ENCODE measurements around the gene ABHD4. TPM values are rescaled to one million over a fixed set of nuclear protein-coding genes. Genes with fewer than 3 reads are reported as not detected.

ABHD4 gene
- total and polyA plus RNA-seq, 2 donors (not counting 1 experiment from before 2014, with no cell fraction given) = 10.5 to 22.7 TPM

DNA sequence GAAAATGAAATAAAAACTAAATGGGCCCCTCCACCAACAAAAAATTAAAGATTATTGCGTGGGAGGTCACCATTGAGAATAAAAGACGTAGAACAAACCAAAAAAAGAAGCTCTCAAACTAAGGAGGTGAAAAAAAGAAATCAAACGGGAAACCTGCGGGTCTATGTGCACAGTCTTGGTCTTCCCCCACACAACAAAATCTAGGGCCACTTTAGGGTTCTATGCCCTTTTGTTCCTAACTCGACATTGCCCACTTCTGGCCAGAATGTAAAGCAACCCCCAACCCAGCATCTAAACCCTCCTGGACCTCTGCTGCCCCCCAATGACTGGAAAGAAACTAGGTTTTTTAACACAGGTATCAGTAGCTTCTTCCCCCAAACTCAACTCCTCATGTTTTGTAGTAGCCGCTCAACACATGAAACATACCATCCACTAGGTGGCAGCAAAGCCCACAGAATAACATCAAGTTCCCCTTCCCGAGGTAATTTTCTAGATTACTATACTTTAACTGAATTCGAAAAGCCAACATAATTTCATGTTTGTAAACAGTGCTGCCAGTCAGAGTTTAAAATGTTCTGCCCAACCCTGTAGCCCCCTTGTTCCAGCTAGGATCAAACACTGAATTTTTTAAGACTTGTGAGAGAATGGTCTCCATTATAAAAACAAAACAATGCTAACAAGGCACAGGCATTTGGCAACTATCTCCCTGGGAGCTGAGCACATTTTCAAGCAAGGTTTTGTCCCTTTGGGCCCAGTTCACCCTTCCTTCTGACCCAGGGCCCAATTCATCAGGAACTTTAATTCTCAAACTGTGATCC, 27.8 kb upstream of the ABHD4 start:
- Histone ChIP-seq H3K36me3 (replicated peaks in 1 of 2; ENCODE audit: control extremely low read depth in 1 of 2, control insufficient read depth in 1 of 2, extremely low read depth in 1 of 2, insufficient read depth in 2 of 2, low read length in 1 of 2) (peaks cover 16 to 30% of the 10 kb centered on the region in 2 experiments), H4K20me1 (ENCODE audit: control insufficient read depth, insufficient read depth, low read length, poor library complexity, severe bottlenecking) (no peaks in the 10 kb centered on the region), H3K9me3 (ENCODE audit: control extremely low read depth in 1 of 3, control insufficient read depth in 2 of 3, insufficient read depth in 1 of 3, low read length in 2 of 3) (no peaks in the 10 kb centered on the region), H3K4me1 (ENCODE audit: control insufficient read depth in 2 of 2, insufficient read depth in 2 of 2, low read length in 2 of 2) (peaks cover 46 to 53% of the 10 kb centered on the region in 2 donors), H3K79me2 (ENCODE audit: control insufficient read depth, insufficient read depth, low read length) (peaks cover 66% of the 10 kb centered on the region), H3K27me3 (replicated peaks in 1 of 4; ENCODE audit: control extremely low read depth in 1 of 4, control insufficient read depth in 3 of 4, insufficient read depth in 4 of 4, low read length in 3 of 4) (no peaks in the 10 kb centered on the region), H3K27ac (ENCODE audit: low read length in 2 of 2) (peak overlapping the region; percentile 74 to 78), H3K9ac (ENCODE audit: low read length) (peak overlapping the region; percentile 58), H3K4me3 (ENCODE audit: control extremely low read depth in 1 of 5, extremely low read depth in 1 of 5, insufficient read depth in 1 of 5, low read depth in 2 of 5, low read length in 4 of 5) (peak overlapping the region; percentile 25 to 60 (median 37)), H2AFZ (ENCODE audit: insufficient read depth, low read depth, low read length, poor library complexity, severe bottlenecking) (peak overlapping the region; percentile 76), H3K4me2 (replicated peaks; ENCODE audit: low read depth, low read length, poor library complexity, severe bottlenecking) (peak overlapping the region; percentile 77)
- ATAC-seq (ENCODE audit: low read depth) (peak; percentile 90), DNase-seq (peak; percentile 97)
- Mint-ChIP-seq H3K27me3 (no peaks in the 10 kb centered on the region), H3K9me3 (ENCODE audit: insufficient read depth) (no peaks in the 10 kb centered on the region), H3K4me3 (peak overlapping the region; percentile 44), H3K27ac (peak overlapping the region; percentile 54), H3K4me1 (peaks cover 47% of the 10 kb centered on the region)
- no peak for TF ChIP-seq EZH2 (IDR thresholded peaks at IDR 0.05; ENCODE audit: borderline replicate concordance, insufficient read depth, low read depth, low read length, poor library complexity, severe bottlenecking)
- TF ChIP-seq, protein P1, sequence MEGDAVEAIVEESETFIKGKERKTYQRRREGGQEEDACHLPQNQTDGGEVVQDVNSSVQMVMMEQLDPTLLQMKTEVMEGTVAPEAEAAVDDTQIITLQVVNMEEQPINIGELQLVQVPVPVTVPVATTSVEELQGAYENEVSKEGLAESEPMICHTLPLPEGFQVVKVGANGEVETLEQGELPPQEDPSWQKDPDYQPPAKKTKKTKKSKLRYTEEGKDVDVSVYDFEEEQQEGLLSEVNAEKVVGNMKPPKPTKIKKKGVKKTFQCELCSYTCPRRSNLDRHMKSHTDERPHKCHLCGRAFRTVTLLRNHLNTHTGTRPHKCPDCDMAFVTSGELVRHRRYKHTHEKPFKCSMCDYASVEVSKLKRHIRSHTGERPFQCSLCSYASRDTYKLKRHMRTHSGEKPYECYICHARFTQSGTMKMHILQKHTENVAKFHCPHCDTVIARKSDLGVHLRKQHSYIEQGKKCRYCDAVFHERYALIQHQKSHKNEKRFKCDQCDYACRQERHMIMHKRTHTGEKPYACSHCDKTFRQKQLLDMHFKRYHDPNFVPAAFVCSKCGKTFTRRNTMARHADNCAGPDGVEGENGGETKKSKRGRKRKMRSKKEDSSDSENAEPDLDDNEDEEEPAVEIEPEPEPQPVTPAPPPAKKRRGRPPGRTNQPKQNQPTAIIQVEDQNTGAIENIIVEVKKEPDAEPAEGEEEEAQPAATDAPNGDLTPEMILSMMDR (IDR thresholded peaks at IDR 0.05) = peak; percentile 97
- WGBS (ENCODE audit: insufficient coverage) = 0% methylated on average over 6 of the region's 8 CpGs
- intact Hi-C loops (cut with micrococcal nuclease) = loop anchor here (1.0 to 5.0 kb wide), 15 partner anchors 9 to 487 kb away; partner anchors contain the start of genes CDH24, DAD1 and OXA1L
- ChIA-PET CTCF (interaction anchor here (0.6 to 15.3 kb wide), 118 partner anchors 8 to 1405 kb away, joined by 3 to 354 read pairs (median 5); partner anchors contain the start of genes ABHD4, ACIN1, AJUBA and C14orf119), POLR2A (interaction anchor here (0.6 to 3.2 kb wide), 13 partner anchors 10 to 488 kb away, joined by 3 to 43 read pairs (median 4); partner anchors contain the start of genes DAD1 and OXA1L)

Data from B cell (primary cell).